HCT116 (cell line): ENCODE data around the gene SCN10A.

Experiments used
- CBX3 ChIP-seq: IDR thresholded peaks from 2 replicates; pipeline ENCODE4 v1.6.1; 2012; ENCODE audit warnings: low read depth
- CEBPB ChIP-seq: IDR thresholded peaks from 2 replicates; pipeline ENCODE4 v1.6.1; 2012; ENCODE audit warnings: low read depth
- CTCF ChIP-seq, 3 experiments: fragments of 200-600 bp in 1 of 3; sonication (generic) in 1 of 3; IDR thresholded peaks in 2 of 3; conservative IDR thresholded peaks in 1 of 3; 2 replicates each; pipeline ENCODE4 v1.5.1; 2012 to 2017; ENCODE audit warnings: low read depth in 2 of 3, low read length in 2 of 3, antibody characterized with exemption in 1 of 3, borderline replicate concordance in 1 of 3, control low read depth in 1 of 3, mild to moderate bottlenecking in 1 of 3, mixed read lengths in 1 of 3, mixed run types in 1 of 3, moderate library complexity in 1 of 3; ENCODE audit not compliant: insufficient read depth in 1 of 3
- EZH2 ChIP-seq: fragments of 200-600 bp; sonication (generic); IDR thresholded peaks from 2 replicates; pipeline ENCODE4 v1.6.1; 2017; ENCODE audit warnings: antibody characterized with exemption, mixed run types
- JUND ChIP-seq: IDR thresholded peaks from 2 replicates; pipeline ENCODE4 v1.6.1; 2012
- POLR2A ChIP-seq: IDR thresholded peaks from 2 replicates; pipeline ENCODE4 v1.7.0; 2011; ENCODE audit warnings: borderline replicate concordance; ENCODE audit not compliant: insufficient read depth, insufficient read length; ENCODE audit errors: extremely low read depth
- POLR2AphosphoS5 ChIP-seq: IDR thresholded peaks from 2 replicates; pipeline ENCODE4 v1.6.1; 2011; ENCODE audit warnings: mild to moderate bottlenecking, low read depth, low read length, moderate library complexity
- SIN3A ChIP-seq: IDR thresholded peaks from 2 replicates; pipeline ENCODE4 v1.6.1; 2012; ENCODE audit warnings: low read depth
- YY1 ChIP-seq: IDR thresholded peaks from 2 replicates; pipeline ENCODE4 v1.6.1; 2011; ENCODE audit warnings: low read length, low read depth, moderate library complexity, mild to moderate bottlenecking; ENCODE audit not compliant: insufficient replicate concordance; ENCODE audit errors: extremely low read depth
- ZBTB33 ChIP-seq: IDR thresholded peaks from 2 replicates; pipeline ENCODE4 v1.6.1; 2011; ENCODE audit warnings: mild to moderate bottlenecking, low read length, moderate library complexity; ENCODE audit not compliant: insufficient replicate concordance; ENCODE audit errors: extremely low read depth

- no peak for TF ChIP-seq CEBPB
- TF ChIP-seq SIN3A = no peak
- no peak for TF ChIP-seq JUND
- no peak for TF ChIP-seq CTCF (IDR thresholded peaks at IDR 0.05 in 2 of 3, conservative IDR thresholded peaks at IDR 0.05 in 1 of 3; ENCODE audit: borderline replicate concordance in 1 of 3, insufficient read depth in 1 of 3, low read depth in 2 of 3, low read length in 2 of 3)
- no peak for TF ChIP-seq POLR2AphosphoS5
- TF ChIP-seq CBX3 = no peak
- TF ChIP-seq POLR2A = no peak
- TF ChIP-seq YY1 = no peak
- no peak for TF ChIP-seq ZBTB33
- TF ChIP-seq EZH2 = no peak
These were observed 167.1 kb downstream of the SCN10A start for GRCh38 chr3:38648659-38649499.
